GM23338 (cell line): Measurements from ENCODE around the gene PSAPL1.

Experiments used
- CREB1 ChIP-seq: fragments of 250-450 bp; sonication (Bioruptor Pico); IDR thresholded peaks from 2 replicates; pipeline ENCODE4 v1.5.0; 2020; ENCODE audit warnings: low read depth, mild to moderate bottlenecking, moderate library complexity
- EZH2 ChIP-seq: fragments of 200-600 bp; sonication (generic); IDR thresholded peaks from one replicate; pipeline ENCODE4 v1.8.0; 2017; ENCODE audit warnings: antibody characterized with exemption, mild to moderate bottlenecking, low read depth; ENCODE audit not compliant: unreplicated experiment
- EZH2phosphoT487 ChIP-seq: fragments of 200-600 bp; sonication (generic); IDR thresholded peaks from one replicate; pipeline ENCODE4 v1.8.1; 2018; ENCODE audit warnings: antibody characterized with exemption; ENCODE audit not compliant: unreplicated experiment
- JUNB ChIP-seq: IDR thresholded peaks from one replicate; pipeline ENCODE4 v1.6.1; 2016; ENCODE audit warnings: antibody characterized with exemption; ENCODE audit not compliant: unreplicated experiment
- NANOG ChIP-seq: IDR thresholded peaks from 2 replicates; pipeline ENCODE4 v1.6.1; 2016; ENCODE audit warnings: antibody characterized with exemption, borderline replicate concordance
- POLR2AphosphoS5 ChIP-seq: IDR thresholded peaks from 2 replicates; pipeline ENCODE4 v1.6.1; 2016; ENCODE audit warnings: antibody characterized with exemption, low read depth
- STAT1 ChIP-seq: IDR thresholded peaks from one replicate; pipeline ENCODE4 v1.6.1; 2016; ENCODE audit warnings: antibody characterized with exemption; ENCODE audit not compliant: unreplicated experiment
- ZNF114 ChIP-seq: fragments of 250-450 bp; sonication (Bioruptor Pico); IDR thresholded peaks from 2 replicates; pipeline ENCODE4 v1.5.0; 2020; ENCODE audit warnings: mild to moderate bottlenecking, moderate library complexity
- TF ChIP-seq, protein P1 (sequence below), 2 experiments: fragments of 200-600 bp in 1 of 2; sonication (generic) in 1 of 2; conservative IDR thresholded peaks; 2 replicates each; pipeline versions ENCODE4 v1.5.1 to v1.6.1; 2016 to 2017; ENCODE audit warnings: antibody characterized with exemption in 2 of 2, low read depth in 2 of 2, mild to moderate bottlenecking in 2 of 2, moderate library complexity in 1 of 2
- TF ChIP-seq, protein P2 (sequence below): IDR thresholded peaks from one replicate; pipeline ENCODE4 v1.6.1; 2018; ENCODE audit warnings: antibody characterized with exemption; ENCODE audit not compliant: unreplicated experiment
- TF ChIP-seq, protein P3 (sequence below): IDR thresholded peaks from 2 replicates; pipeline ENCODE4 v1.6.1; 2016; ENCODE audit warnings: antibody characterized with exemption

DNA sequence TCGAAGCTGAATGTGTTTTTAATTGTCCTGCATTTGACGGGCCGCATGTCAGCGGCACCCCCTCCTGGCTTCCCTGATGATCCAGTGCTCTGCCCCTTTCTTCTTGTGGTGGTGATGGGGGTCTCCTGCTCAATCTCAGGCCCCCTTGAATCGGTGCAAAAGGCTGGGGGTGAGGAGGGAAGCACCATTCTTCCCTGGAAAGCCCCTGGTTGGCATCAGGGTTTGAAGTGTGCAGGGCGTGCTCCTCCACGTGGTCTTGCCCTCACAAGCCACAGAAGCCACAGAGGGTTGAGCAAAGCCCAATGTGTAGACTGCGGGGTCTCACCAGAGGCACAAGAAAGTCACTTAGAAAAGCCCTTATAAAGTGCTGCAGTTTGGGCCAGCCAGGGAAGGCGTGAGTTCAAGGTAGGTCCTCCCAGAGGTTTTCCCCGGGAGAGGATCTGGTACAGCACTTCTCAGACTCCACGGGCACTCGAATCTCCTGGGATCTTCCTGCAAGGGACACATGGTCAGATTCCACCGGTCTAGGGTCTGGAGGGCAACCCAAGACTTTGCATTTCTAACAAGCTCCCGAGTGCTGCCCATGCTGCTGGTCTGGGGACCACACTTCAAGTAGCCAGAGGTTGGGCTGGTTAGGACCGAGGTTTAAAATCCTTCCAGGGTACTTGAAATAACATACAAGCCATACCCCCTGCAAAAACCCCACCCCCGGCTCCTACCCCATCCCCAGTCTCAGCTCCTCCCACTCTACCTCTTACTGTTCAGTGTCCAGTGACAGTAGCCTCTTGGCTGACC is 35.1 kb downstream of the PSAPL1 start:
- TF ChIP-seq POLR2AphosphoS5 (no peak), JUNB (no peak), EZH2phosphoT487 (no peak), CREB1 (no peak), NANOG (no peak), EZH2 (no peak), STAT1 (no peak), ZNF114 (CRISPR knock-in tag) (no peak)
- TF ChIP-seq, protein P1, sequence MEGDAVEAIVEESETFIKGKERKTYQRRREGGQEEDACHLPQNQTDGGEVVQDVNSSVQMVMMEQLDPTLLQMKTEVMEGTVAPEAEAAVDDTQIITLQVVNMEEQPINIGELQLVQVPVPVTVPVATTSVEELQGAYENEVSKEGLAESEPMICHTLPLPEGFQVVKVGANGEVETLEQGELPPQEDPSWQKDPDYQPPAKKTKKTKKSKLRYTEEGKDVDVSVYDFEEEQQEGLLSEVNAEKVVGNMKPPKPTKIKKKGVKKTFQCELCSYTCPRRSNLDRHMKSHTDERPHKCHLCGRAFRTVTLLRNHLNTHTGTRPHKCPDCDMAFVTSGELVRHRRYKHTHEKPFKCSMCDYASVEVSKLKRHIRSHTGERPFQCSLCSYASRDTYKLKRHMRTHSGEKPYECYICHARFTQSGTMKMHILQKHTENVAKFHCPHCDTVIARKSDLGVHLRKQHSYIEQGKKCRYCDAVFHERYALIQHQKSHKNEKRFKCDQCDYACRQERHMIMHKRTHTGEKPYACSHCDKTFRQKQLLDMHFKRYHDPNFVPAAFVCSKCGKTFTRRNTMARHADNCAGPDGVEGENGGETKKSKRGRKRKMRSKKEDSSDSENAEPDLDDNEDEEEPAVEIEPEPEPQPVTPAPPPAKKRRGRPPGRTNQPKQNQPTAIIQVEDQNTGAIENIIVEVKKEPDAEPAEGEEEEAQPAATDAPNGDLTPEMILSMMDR (conservative IDR thresholded peaks at IDR 0.05; ENCODE audit: low read depth in 2 of 2) = 0 out of 4 replicates have a peak, but pooled peaks of 1 of the 2 experiments have one; percentile 2
- TF ChIP-seq, protein P2, sequence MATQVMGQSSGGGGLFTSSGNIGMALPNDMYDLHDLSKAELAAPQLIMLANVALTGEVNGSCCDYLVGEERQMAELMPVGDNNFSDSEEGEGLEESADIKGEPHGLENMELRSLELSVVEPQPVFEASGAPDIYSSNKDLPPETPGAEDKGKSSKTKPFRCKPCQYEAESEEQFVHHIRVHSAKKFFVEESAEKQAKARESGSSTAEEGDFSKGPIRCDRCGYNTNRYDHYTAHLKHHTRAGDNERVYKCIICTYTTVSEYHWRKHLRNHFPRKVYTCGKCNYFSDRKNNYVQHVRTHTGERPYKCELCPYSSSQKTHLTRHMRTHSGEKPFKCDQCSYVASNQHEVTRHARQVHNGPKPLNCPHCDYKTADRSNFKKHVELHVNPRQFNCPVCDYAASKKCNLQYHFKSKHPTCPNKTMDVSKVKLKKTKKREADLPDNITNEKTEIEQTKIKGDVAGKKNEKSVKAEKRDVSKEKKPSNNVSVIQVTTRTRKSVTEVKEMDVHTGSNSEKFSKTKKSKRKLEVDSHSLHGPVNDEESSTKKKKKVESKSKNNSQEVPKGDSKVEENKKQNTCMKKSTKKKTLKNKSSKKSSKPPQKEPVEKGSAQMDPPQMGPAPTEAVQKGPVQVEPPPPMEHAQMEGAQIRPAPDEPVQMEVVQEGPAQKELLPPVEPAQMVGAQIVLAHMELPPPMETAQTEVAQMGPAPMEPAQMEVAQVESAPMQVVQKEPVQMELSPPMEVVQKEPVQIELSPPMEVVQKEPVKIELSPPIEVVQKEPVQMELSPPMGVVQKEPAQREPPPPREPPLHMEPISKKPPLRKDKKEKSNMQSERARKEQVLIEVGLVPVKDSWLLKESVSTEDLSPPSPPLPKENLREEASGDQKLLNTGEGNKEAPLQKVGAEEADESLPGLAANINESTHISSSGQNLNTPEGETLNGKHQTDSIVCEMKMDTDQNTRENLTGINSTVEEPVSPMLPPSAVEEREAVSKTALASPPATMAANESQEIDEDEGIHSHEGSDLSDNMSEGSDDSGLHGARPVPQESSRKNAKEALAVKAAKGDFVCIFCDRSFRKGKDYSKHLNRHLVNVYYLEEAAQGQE = no peak
- TF ChIP-seq, protein P3, sequence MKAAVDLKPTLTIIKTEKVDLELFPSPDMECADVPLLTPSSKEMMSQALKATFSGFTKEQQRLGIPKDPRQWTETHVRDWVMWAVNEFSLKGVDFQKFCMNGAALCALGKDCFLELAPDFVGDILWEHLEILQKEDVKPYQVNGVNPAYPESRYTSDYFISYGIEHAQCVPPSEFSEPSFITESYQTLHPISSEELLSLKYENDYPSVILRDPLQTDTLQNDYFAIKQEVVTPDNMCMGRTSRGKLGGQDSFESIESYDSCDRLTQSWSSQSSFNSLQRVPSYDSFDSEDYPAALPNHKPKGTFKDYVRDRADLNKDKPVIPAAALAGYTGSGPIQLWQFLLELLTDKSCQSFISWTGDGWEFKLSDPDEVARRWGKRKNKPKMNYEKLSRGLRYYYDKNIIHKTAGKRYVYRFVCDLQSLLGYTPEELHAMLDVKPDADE = no peak
